Putamen (tissue), 1 donor: ENCODE measurements around the gene RPRD1B.

Experiments
- DNase-seq: peaks from one replicate; pipeline ENCODE4 v3.0.0-alpha.2; 2016; ENCODE audit warnings: low spot score

RPRD1B gene

GRCh38 chr20:38033330-38034107 is at the start of gene RPRD1B, which contains the start of gene TTI1:
Gene RPRD1B, plus strand, starts transcription at chr20:38033746. Its CDS starts 202 bp downstream, at chr20:38033948.
Gene TTI1, minus strand, starts transcription at chr20:38033456. Its CDS starts 19,640 bp downstream, at chr20:38013816.
- DNase-seq = peak; percentile 90

- DNase-seq = no peak
Measured at GRCh38 chr20:37984018-37984785, 49.3 kb upstream of the RPRD1B start.

GRCh38 chr20:37986044-37986858 is 47.3 kb upstream of the RPRD1B start:
- DNase-seq = peak; percentile 76

- DNase-seq = no peak
Measured at GRCh38 chr20:37986873-37987601, 46.5 kb upstream of the RPRD1B start.

GRCh38 chr20:37987602-37988290 is 45.8 kb upstream of the RPRD1B start:
- no peak for DNase-seq

- DNase-seq = no peak
Measured at GRCh38 chr20:37988306-37988954, 45.1 kb upstream of the RPRD1B start.

- no peak for DNase-seq
Measured at GRCh38 chr20:37989601-37990295, 43.8 kb upstream of the RPRD1B start.

- DNase-seq = no peak
Measured at GRCh38 chr20:37990571-37991151, 42.9 kb upstream of the RPRD1B start.

- no peak for DNase-seq
Measured at GRCh38 chr20:37991157-37991866, 42.2 kb upstream of the RPRD1B start.

- no peak for DNase-seq
Measured at GRCh38 chr20:37991908-37992307, 41.6 kb upstream of the RPRD1B start.

- DNase-seq = no peak
Measured at GRCh38 chr20:37992802-37993409, 40.6 kb upstream of the RPRD1B start.

- no peak for DNase-seq
Measured at GRCh38 chr20:37994512-37994911, 39.0 kb upstream of the RPRD1B start.

GRCh38 chr20:37995856-37996605 is 37.5 kb upstream of the RPRD1B start:
- no peak for DNase-seq

- DNase-seq = no peak
Measured at GRCh38 chr20:37997516-37997915, 36.0 kb upstream of the RPRD1B start.

GRCh38 chr20:37999526-38000263 is 33.9 kb upstream of the RPRD1B start:
- DNase-seq = peak; percentile 65

- DNase-seq = no peak
Measured at GRCh38 chr20:38000293-38000692, 33.3 kb upstream of the RPRD1B start.
